ENCODE data around the gene FGF7. TPM values are rescaled to one million over a fixed set of nuclear protein-coding genes. Genes with fewer than 3 reads are reported as not detected.

The FGF7 gene
- total RNA-seq, 2 donors from 2014 or later = not detected

DNA sequence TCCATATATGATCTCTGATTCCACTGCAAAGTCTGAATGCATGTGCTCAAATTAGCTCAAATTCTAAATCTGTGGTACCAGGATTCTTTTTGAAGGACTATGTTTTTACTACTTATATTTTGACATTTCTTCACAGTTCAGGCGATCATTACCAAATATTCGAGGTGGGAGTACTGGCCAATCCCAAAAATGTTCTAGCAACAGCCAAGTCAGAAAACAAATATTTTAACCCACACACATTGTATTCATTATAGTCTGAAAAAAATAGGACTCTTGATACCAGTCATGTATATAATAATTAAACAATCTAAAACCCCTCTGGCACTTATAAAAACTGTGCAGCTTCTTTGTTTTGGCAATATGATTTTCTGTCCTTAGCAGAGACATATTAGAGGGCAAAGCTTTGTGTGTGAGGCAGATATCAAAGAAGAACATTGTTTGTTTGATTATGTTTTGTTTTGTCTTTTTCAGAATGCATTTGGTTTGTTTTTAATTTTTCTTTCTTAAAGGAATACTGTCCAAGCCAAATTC is 37.4 kb downstream of the FGF7 start:
- no peaks in the 10 kb centered on the region for H3K27me3 Mint-ChIP-seq (ENCODE audit: insufficient read depth)
- Histone ChIP-seq H3K4me1 (ENCODE audit: control insufficient read depth, insufficient read depth, low read length) (no peaks in the 10 kb centered on the region), H3K9me3 (ENCODE audit: control insufficient read depth, low read length) (no peaks in the 10 kb centered on the region), H3K27ac (ENCODE audit: low read depth, low read length) (no peak overlapping the region), H3K27me3 (ENCODE audit: control insufficient read depth, insufficient read depth, low read length, poor library complexity, severe bottlenecking) (no peaks in the 10 kb centered on the region), H3K9ac (ENCODE audit: extremely low read depth, low read length, poor library complexity, severe bottlenecking) (no peak overlapping the region), H3K4me3 (ENCODE audit: low read length) (no peak overlapping the region), H3K36me3 (ENCODE audit: control insufficient read depth, insufficient read depth, low read length) (no peaks in the 10 kb centered on the region)
- WGBS, 2 experiments (ENCODE audit: insufficient coverage in 1 of 2, insufficient read length in 1 of 2) = 90 to 94% methylated on average over 2 of the region's 2 CpGs
- TF ChIP-seq, protein P1, sequence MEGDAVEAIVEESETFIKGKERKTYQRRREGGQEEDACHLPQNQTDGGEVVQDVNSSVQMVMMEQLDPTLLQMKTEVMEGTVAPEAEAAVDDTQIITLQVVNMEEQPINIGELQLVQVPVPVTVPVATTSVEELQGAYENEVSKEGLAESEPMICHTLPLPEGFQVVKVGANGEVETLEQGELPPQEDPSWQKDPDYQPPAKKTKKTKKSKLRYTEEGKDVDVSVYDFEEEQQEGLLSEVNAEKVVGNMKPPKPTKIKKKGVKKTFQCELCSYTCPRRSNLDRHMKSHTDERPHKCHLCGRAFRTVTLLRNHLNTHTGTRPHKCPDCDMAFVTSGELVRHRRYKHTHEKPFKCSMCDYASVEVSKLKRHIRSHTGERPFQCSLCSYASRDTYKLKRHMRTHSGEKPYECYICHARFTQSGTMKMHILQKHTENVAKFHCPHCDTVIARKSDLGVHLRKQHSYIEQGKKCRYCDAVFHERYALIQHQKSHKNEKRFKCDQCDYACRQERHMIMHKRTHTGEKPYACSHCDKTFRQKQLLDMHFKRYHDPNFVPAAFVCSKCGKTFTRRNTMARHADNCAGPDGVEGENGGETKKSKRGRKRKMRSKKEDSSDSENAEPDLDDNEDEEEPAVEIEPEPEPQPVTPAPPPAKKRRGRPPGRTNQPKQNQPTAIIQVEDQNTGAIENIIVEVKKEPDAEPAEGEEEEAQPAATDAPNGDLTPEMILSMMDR (conservative IDR thresholded peaks at IDR 0.05) = no peak
- H3K4me3 Mint-ChIP-seq = no peak overlapping the region
- no peaks in the 10 kb centered on the region for H3K4me1 Mint-ChIP-seq
- H3K36me3 Mint-ChIP-seq (ENCODE audit: low read depth) = no peaks in the 10 kb centered on the region
- DNase-seq = no peak
- no peaks in the 10 kb centered on the region for H3K9me3 Mint-ChIP-seq
- H3K27ac Mint-ChIP-seq = no peak overlapping the region

GRCh38 chr15:49462232-49462844 is 39.3 kb downstream of the FGF7 start:
- Mint-ChIP-seq H3K36me3 (ENCODE audit: low read depth) (no peaks in the 10 kb centered on the region), H3K27ac (no peak overlapping the region), H3K9me3 (no peaks in the 10 kb centered on the region), H3K4me3 (no peak overlapping the region), H3K4me1 (no peaks in the 10 kb centered on the region), H3K27me3 (ENCODE audit: insufficient read depth) (no peaks in the 10 kb centered on the region)
- H3K9me3 ChIP-seq (ENCODE audit: control insufficient read depth, low read length) = no peaks in the 10 kb centered on the region
- 95 to 100% methylated on average over 1 of the region's 2 CpGs for WGBS, 2 experiments (ENCODE audit: insufficient coverage in 1 of 2, insufficient read length in 1 of 2)
- H3K4me1 ChIP-seq (ENCODE audit: control insufficient read depth, insufficient read depth, low read length) = no peaks in the 10 kb centered on the region
- H3K36me3 ChIP-seq (ENCODE audit: control insufficient read depth, insufficient read depth, low read length) = no peaks in the 10 kb centered on the region
- no peaks in the 10 kb centered on the region for H3K27me3 ChIP-seq (ENCODE audit: control insufficient read depth, insufficient read depth, low read length, poor library complexity, severe bottlenecking)
- no peak overlapping the region for H3K27ac ChIP-seq (ENCODE audit: low read depth, low read length)
- H3K4me3 ChIP-seq (ENCODE audit: low read length) = no peak overlapping the region
- no peak overlapping the region for H3K9ac ChIP-seq (ENCODE audit: extremely low read depth, low read length, poor library complexity, severe bottlenecking)
- TF ChIP-seq, protein P1 (conservative IDR thresholded peaks at IDR 0.05) = no peak
- no peak for DNase-seq

- H3K27me3 Mint-ChIP-seq (ENCODE audit: insufficient read depth) = no peaks in the 10 kb centered on the region
Observed at GRCh38 chr15:49464522-49464921, 41.5 kb downstream of the FGF7 start.

More at GRCh38 chr15:49464522-49464921, 41.5 kb downstream of the FGF7 start:
- no peaks in the 10 kb centered on the region for H3K36me3 ChIP-seq (ENCODE audit: control insufficient read depth, insufficient read depth, low read length)
- H3K27ac Mint-ChIP-seq = no peak overlapping the region
- no peaks in the 10 kb centered on the region for H3K9me3 Mint-ChIP-seq
- no peaks in the 10 kb centered on the region for H3K4me1 Mint-ChIP-seq
- H3K4me3 Mint-ChIP-seq = no peak overlapping the region
- no peaks in the 10 kb centered on the region for H3K36me3 Mint-ChIP-seq (ENCODE audit: low read depth)
- no peak overlapping the region for H3K9ac ChIP-seq (ENCODE audit: extremely low read depth, low read length, poor library complexity, severe bottlenecking)
- no peak overlapping the region for H3K4me3 ChIP-seq (ENCODE audit: low read length)
- no peaks in the 10 kb centered on the region for H3K9me3 ChIP-seq (ENCODE audit: control insufficient read depth, low read length)
- WGBS, 2 experiments (ENCODE audit: insufficient coverage in 1 of 2, insufficient read length in 1 of 2) = 91 to 100% methylated on average over 2 of the region's 3 CpGs
- no peak for DNase-seq
- no peaks in the 10 kb centered on the region for H3K4me1 ChIP-seq (ENCODE audit: control insufficient read depth, insufficient read depth, low read length)
- TF ChIP-seq, protein P1 (conservative IDR thresholded peaks at IDR 0.05) = no peak
- no peaks in the 10 kb centered on the region for H3K27me3 ChIP-seq (ENCODE audit: control insufficient read depth, insufficient read depth, low read length, poor library complexity, severe bottlenecking)
- H3K27ac ChIP-seq (ENCODE audit: low read depth, low read length) = no peak overlapping the region

Data from endodermal cell (in vitro differentiated cells).